Heart right ventricle (tissue), 16 donors: ENCODE data around the gene CRHR1. TPM values are rescaled to one million over a fixed set of nuclear protein-coding genes. Genes with fewer than 3 reads are reported as not detected.

Source experiments
- ATAC-seq, 8 donors: fragments of 200-7000 bp; cut with Tn5 transposase; one replicate each; pipeline ENCODE4 v1.9.1; 2020; ENCODE audit warnings: mild to moderate bottlenecking in 8 of 8, moderate library complexity in 8 of 8, moderate number of reproducible peaks in 1 of 8
- DNase-seq, 2 donors: peaks; one replicate each; pipeline ENCODE4 v3.0.0-alpha.2; 2020
- H3K27ac ChIP-seq, 10 donors: fragments of 200-600 bp; sonication (generic) in 2 of 10; one replicate each; pipeline versions ENCODE4 v1.5.0 to v1.8.0; 2020 to 2022; ENCODE audit warnings: mild to moderate bottlenecking in 3 of 10
- H3K27me3 ChIP-seq, 7 donors: fragments of 200-600 bp; one replicate each; pipeline ENCODE4 v1.8.0; 2021 to 2022; ENCODE audit warnings: mild to moderate bottlenecking in 2 of 7
- H3K36me3 ChIP-seq, 9 donors: fragments of 200-600 bp; sonication (generic) in 1 of 9; one replicate each; pipeline versions ENCODE4 v1.5.0 to v1.8.0; 2020 to 2022; ENCODE audit warnings: mild to moderate bottlenecking in 2 of 9
- H3K4me1 ChIP-seq, 9 donors: fragments of 200-600 bp; sonication (generic) in 1 of 9; one replicate each; pipeline versions ENCODE4 v1.5.0 to v1.8.0; 2020 to 2022; ENCODE audit warnings: mild to moderate bottlenecking in 4 of 9
- H3K4me3 ChIP-seq, 10 donors: fragments of 200-600 bp; sonication (generic) in 2 of 10; one replicate each; pipeline versions ENCODE4 v1.5.0 to v1.8.0; 2020 to 2022; ENCODE audit warnings: mild to moderate bottlenecking in 7 of 10, moderate library complexity in 2 of 10
- H3K9me3 ChIP-seq, 11 donors: fragments of 200-600 bp in 10 of 11; sonication (generic) in 2 of 11; one replicate each; pipeline versions ENCODE4 v1.5.0 to v1.8.0; 2013 to 2022; ENCODE audit warnings: mild to moderate bottlenecking in 2 of 11, control low read depth in 1 of 11, moderate library complexity in 1 of 11
- WGBS, 2 donors: extraction: QIAGEN DNeasy Blood & Tissue Kit; methylation state at CpG; one replicate each; pipeline ENCODE4 v1.1.7; 2013; ENCODE audit warnings: inconsistent platforms in 1 of 2; 5-methylcytosine and 5-hydroxymethylcytosine counted together
- intact Hi-C, 10 donors: fragments of 100-400 bp; cut with DNase I; formaldehyde crosslinking; loops; one replicate each; pipeline versions ENCODE4 v1.11.1 to v1.14.2; 2022
- polyA plus RNA-seq, 2 donors: library from polyadenylated mRNA; stranded (reverse); fragments of 200-250 nt; gene quantifications; one replicate each; pipeline ENCODE4 v1.2.3, GENCODE V29; 2013
- total RNA-seq, 10 donors: library from RNA; stranded (reverse); fragmentation: NEBNext Ultra II Directional in 3 of 10; extraction: Animal tissue kit (Norgen Biotek cat#: 25700) in 3 of 10; gene quantifications; one replicate each; pipeline versions ENCODE4 v1.2.1 to v1.2.4, GENCODE V29; 2021 to 2023
- TF ChIP-seq, protein P1 (sequence below), 9 donors: fragments of 200-600 bp; sonication (generic) in 2 of 9; IDR thresholded peaks; one replicate each; pipeline versions ENCODE4 v1.5.0 to v1.8.0; 2021 to 2022; ENCODE audit warnings: antibody characterized with exemption in 9 of 9, mild to moderate bottlenecking in 5 of 9, moderate library complexity in 1 of 9
- donor health status: Arrhythmogenic right ventricular cardiomyopathy.
- donor health status: ischemic (EF 13 %, LVEDD 7.1; RV severe dilation, severe dysfunction).
- donor health status: healthy with polysubstance abuse.
- donor health status: DM: no; HTN: yes; CAD: no.
- donor health status: DM: no; HTN: no; CAD: no.
- donor health status: ischemic (EF 25% LVEDD 6.9; RV normal size, moderate dysfunction).
- donor health status: ischemic (EF 25% LVEDD 5.7; RV mildly dilated, moderate dysfunction).
- donor health status: healthy.
- donor health status: DM: yes; HTN: yes; CAD: no.
- donor health status: Ischemic cardiomyopathy.
- donor health status: ischemic (EF 35%, LVEDD 5.7; RV mildly dilated, moderate dysfunction).
- donor health status: nonischemic (EF 11% LVEDD 7.7; RV severe dilation, severe dysfunction).
- donor health status: DM: yes; HTN: yes; CAD: no.
- donor health status: PGD.
- donor health status: ischemic (EF 29% LVEDD 5.4; RV normal size, mild dysfunction).
- donor health status: nonischemic (EF 23%, LVEDD 6.1; RV moderate dilation, normal function).

The CRHR1 gene
- total and polyA plus RNA-seq, 12 donors: 0.30 to 0.63 TPM; not detected in 10

DNA sequence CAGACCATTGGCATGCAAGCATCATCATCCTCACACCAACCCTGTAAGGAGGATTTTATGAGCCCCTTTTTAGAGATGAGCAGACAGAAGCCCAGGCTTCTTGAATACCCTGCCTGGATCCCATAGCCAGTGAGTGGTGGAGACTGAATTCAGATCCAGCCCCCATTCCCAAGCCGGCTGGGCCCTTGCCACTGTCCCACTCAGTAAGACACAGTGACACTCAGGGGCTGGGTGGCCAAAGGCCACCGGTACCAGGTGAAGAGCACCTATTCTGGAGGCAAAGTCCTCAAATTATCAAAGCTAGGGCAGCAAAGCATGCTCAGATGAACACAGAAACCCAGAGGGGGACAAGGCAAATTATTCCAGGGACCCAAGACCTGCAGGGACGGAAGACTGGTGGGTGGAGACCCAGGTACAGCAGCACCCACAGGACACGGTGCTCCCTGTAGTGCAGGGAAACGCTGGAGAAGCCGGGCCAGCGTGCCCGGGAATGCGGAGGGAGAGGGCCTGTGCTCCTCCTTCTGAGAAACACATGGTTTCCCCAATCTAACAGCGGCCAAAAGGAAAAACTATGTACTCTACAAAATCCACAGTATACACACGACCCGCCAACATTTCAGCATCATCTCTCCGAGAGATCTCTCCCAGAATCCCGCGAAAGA is 33.2 kb upstream of the CRHR1 start:
- no peak overlapping the region for H3K27ac ChIP-seq
- 86 to 88% methylated on average over 15 of the region's 15 CpGs for WGBS, 2 donors
- no peaks in the 10 kb centered on the region for H3K4me1 ChIP-seq
- no peaks in the 10 kb centered on the region for H3K36me3 ChIP-seq
- intact Hi-C loops: no loop called here
- ATAC-seq (no peak), DNase-seq (no peak)
- no peak overlapping the region for H3K4me3 ChIP-seq
- no peaks in the 10 kb centered on the region for H3K9me3 ChIP-seq
- peaks cover 0 to 56% (median 33%) of the 10 kb centered on the region in 7 donors for H3K27me3 ChIP-seq
- TF ChIP-seq, protein P1, sequence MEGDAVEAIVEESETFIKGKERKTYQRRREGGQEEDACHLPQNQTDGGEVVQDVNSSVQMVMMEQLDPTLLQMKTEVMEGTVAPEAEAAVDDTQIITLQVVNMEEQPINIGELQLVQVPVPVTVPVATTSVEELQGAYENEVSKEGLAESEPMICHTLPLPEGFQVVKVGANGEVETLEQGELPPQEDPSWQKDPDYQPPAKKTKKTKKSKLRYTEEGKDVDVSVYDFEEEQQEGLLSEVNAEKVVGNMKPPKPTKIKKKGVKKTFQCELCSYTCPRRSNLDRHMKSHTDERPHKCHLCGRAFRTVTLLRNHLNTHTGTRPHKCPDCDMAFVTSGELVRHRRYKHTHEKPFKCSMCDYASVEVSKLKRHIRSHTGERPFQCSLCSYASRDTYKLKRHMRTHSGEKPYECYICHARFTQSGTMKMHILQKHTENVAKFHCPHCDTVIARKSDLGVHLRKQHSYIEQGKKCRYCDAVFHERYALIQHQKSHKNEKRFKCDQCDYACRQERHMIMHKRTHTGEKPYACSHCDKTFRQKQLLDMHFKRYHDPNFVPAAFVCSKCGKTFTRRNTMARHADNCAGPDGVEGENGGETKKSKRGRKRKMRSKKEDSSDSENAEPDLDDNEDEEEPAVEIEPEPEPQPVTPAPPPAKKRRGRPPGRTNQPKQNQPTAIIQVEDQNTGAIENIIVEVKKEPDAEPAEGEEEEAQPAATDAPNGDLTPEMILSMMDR (IDR thresholded peaks at IDR 0.05): no peak

DNA sequence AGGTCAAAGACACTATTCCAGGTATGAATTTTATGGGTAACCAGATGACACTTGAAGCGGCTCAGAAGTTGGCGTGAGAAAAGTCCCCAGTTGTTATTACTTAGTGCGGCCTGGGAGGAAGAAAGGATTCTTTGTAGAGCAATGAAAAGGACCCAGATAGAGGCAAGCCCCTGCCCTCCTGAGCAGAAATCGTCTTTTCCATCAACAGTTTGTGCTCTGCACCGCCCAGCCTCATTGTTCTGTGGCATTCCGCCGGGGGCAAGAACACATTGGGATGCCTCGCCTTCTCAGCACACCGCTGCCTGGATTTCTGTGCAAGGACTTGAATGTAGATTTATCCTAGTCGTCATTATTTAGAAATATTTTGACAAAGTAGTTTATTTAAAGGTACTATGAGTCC is 32.7 kb upstream of the CRHR1 start:
- Histone ChIP-seq H3K36me3 (no peaks in the 10 kb centered on the region), H3K4me3 (no peak overlapping the region), H3K27ac (no peak overlapping the region), H3K27me3 (peaks cover 0 to 56% (median 34%) of the 10 kb centered on the region in 7 donors), H3K9me3 (no peaks in the 10 kb centered on the region), H3K4me1 (no peaks in the 10 kb centered on the region)
- ATAC-seq (no peak), DNase-seq (no peak)
- 80 to 81% methylated on average over 10 of the region's 10 CpGs for WGBS, 2 donors
- intact Hi-C loops: no loop called here
- TF ChIP-seq, protein P1 (IDR thresholded peaks at IDR 0.05): no peak

DNA sequence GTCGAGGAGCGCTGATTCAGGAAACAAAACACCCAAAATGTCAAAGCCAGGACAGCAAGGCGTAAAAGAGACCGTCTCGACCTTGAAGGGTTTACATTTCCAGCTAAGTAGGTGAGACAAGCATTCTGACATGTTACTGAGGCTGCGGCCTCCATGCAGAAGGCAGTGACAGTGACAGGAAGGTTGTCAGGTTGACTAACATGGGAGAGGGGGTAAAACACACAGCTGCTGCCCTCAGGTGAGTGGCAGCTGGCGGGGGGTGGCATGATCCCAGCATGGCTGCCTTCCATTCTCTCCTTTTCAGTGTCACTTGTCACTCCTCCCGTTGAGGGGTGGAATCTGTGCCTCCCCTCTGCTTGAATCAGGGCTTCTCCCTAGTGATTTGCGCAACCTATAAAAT is 31.9 kb upstream of the CRHR1 start:
- TF ChIP-seq, protein P1 (IDR thresholded peaks at IDR 0.05): no peak
- intact Hi-C loops: no loop called here
- Histone ChIP-seq H3K4me1 (no peaks in the 10 kb centered on the region), H3K4me3 (no peak overlapping the region), H3K27ac (no peak overlapping the region), H3K9me3 (no peaks in the 10 kb centered on the region), H3K27me3 (peaks cover 0 to 59% (median 38%) of the 10 kb centered on the region in 7 donors), H3K36me3 (no peaks in the 10 kb centered on the region)
- 79 to 83% methylated on average over 9 of the region's 9 CpGs for WGBS, 2 donors
- DNase-seq (no peak), ATAC-seq (no peak)

DNA sequence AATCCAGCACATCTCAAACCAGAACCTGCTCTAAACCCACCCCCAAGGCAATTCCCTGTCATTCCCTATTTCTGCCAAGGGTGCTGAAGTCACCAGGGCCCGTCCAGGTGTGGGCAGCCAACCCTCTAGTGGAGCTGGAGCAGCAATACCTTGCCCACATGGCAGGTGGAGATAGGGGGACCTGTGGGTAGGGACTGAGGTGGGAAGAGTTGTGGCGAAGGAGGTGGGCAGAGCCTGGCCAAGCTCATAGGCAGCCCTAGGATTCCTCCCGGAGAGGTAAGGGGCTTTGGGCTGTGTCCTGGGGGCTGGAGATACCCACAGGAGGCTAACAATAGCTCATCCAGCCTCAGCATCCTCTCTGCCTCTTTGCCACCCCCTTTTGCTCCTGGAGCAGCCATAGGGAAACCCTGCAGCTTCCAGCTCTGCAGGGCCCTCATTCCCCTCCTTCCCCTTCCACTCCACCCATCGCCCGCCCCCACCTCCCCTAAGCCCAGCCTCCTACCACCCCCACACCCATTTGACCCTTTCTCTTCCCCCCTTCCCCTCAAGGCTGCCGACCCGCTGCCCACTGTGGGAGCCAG is 30.4 kb upstream of the CRHR1 start:
- DNase-seq (no peak), ATAC-seq (no peak)
- Histone ChIP-seq H3K4me3 (no peak overlapping the region), H3K4me1 (no peaks in the 10 kb centered on the region), H3K36me3 (no peaks in the 10 kb centered on the region), H3K9me3 (no peaks in the 10 kb centered on the region), H3K27ac (no peak overlapping the region), H3K27me3 (peaks cover 0 to 66% (median 47%) of the 10 kb centered on the region in 7 donors)
- TF ChIP-seq, protein P1 (IDR thresholded peaks at IDR 0.05): no peak
- 55 to 56% methylated on average over 7 of the region's 7 CpGs for WGBS, 2 donors
- intact Hi-C loops: no loop called here
